IPS-NIHi11 (cell line): ENCODE measurements around the gene OAT.
A peak's percentile ranks its signal among the peaks of the same experiment; 100 is the strongest.
"Not testable (repeated sequence)": the region's sequence is repeated elsewhere in the genome, so short reads cannot be mapped to it uniquely, and the experiment has no call there.

ENCODE experiments used
- DNase-seq: peaks from one replicate; pipeline ENCODE4 v3.0.0; 2012; ENCODE audit warnings: mixed read lengths, low spot score

OAT gene

DNA sequence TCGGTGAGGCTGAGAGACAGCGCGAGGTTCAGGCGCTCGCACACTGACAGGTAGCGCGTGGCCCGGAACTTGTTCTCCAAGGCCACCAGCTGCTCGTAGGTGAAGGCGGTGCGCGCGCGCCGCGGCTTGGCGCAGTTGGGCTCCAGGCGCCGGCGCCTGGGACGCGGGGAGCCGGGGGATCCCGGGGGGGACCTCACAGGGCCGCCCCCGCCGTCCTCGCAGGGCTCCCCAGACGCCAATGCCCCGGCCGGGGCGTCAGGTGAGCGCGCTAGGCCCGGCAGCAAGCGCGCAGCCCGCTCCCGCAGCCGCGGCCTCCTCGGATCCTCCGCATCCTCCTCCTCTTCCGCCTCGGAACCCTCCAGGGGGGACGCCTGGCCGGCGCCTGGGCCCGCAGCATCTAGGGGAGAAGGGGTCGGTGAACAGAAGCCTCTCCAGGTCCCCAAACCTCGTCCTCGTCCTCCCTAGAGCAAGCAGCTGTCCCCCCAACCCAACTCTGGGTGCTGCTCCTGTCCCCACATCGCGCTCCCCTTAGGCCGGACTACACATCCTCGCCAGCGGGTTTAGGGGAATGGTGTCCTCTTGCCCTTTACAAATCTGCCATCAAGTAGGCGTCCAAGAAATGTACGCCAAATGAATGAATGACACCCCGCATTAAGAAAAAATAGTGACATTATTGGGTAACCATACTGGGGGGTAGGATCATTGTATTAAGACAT is 29.2 kb upstream of the OAT start:
- no peak for DNase-seq

DNA sequence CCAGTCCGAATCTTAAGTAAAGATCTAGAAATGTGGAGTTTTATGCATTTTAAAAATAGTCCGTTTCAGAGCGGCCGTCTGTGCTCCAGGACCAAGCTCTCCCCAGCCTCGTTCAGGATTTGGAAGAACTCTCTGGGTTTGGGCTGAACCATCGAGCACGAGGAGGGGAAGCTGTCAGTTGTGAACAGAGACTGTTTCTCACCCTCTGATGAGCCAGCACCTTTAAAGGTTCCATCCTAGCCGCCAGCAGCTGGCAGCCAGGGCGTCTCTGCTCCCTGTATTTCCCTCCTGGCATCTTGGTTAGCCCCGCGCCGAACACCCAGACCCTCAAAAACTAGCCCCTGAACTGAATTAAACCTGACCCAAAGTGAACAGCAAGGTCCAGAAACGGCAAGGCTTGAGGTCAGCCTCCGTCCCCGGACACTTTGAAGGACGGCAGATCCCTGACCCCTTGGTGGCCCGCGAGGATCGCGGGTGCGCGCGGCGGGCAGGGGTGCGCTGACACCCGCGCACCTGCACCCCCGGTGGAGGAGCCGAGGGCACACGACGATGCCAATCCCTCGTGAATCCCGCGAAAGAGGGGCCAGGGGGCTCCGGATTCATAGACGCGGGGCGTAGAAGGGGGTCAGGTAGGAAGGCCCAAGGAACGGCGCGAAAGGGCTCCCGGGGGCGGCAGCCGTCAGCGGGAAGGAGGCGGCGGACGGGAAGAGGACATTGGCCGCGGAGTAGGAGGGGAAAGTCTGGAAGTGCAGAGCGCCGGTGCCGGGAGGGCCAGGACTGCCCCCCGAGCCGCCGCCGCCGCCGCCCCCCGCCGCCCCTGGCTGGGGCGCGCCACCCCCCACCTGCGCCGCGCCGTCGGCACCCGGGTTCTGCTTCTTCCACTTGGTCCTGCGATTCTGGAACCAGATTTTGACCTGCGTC is 28.4 kb upstream of the OAT start:
- peak; percentile 14 for DNase-seq

DNA sequence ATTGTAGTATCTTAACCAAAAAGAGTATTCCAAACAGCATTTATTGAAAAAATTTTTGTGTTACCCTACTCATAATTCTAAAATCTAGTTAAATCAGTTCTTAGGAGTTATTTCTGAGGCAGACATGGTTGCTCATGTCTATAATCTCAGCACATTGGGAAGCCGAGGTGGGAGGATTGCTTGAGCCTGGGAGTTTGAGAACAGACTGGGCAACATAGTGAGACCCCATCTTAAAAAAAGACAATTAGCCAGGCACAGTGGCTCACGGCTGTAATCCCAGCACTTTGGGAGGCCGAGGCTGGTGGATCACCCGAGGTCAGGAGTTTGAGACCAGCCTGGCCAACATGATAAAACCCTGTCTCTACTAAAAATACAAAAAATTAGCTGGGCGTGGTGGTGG is 23.0 kb upstream of the OAT start:
- DNase-seq = not testable (repeated sequence)

DNA sequence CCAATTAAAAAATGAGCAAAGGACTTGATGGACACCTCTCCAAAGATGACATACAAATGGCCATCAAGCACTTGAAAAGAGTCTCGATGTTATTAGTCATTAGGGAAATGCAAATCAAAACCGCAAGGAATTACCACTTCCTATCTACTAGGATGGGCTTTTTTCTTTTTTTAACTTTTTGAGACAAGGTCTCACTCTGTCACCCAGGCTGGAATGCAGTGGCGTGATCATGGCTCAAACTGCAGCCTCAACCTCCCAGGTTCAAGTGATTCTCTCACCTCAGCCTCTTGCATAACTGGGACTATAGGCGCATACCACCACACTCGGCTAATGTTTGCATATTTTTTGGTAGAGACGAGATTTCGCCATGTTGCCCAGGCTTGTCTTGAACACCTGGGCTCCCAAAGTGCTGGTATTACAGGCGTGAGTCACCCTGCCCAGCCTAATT is 17.5 kb upstream of the OAT start:
- no peak for DNase-seq

DNA sequence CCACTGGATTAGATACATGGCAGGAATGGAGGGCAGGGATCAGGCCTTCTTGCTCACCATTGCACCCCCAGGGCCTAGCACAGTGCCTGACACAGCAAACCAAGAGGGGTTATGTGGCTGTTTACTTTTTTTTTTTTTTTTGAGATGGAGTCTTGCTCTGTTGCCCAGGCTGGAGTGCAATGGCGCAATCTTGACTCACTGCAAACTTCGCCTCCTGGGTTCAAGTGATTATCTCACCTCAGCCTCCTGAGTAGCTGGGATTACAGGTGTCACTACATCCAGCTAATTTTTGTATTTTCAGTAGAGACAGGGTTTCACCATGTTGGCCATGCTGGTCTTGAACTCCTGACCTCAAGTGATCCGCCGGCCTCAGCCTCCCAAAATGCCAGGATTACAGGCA is 17.0 kb upstream of the OAT start:
- not testable (repeated sequence) for DNase-seq

DNA sequence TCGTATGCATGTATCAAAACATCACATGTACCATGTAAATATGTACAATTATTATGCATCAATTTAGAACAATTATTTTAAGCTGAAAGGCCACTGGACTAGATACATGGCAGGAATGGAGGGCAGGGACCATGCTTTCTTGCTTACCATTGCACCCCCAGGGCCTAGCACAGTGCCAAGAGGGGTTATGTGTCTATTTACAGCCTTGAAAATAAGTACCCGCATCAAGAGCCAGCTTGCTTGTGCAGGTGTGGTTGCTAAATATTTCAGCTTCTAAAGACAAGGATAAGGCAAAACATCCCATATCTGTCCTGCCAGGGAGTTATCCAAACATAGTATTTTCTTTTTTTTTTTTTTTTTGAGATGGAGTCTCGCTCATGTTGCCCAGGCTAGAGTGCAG is 14.7 kb upstream of the OAT start:
- DNase-seq = no peak

DNA sequence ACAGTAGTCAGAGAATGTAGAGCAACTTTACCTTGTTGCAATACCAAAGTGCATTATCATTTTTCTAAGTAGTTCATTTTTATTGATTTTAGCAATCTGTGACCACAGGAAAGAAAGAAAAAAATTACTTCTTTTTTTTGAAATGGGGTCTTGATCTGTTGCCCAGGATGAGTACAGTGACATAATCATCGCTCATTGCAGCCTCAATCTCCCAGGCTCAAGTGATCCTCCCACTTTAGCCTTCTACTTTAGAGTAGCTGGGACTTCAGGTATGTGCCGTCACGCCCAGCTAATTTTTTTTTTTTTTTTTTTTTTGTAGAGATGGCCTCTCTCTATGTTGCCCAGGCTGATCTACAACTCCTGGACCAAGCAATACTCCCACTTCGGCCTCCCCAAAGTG is 11.4 kb upstream of the OAT start:
- no peak for DNase-seq

DNA sequence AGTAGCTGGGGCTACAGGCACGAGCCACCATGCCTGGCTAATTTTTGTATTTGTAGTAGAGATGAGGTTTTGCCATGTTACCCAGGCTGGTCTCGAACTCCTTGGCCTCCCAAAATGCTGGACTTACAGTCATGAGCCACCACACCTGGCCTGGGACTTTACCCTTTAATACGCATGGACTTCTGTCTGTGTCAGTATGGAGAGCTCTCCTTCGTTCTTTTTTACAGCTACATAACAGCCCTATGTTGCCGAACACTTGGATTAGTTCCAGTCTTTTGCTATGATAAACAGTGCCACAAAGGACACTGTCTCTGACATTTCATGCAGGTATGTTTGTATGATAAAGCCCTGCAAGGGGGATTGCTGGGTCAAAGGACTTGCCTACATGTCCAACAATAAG is 10.9 kb upstream of the OAT start:
- no peak for DNase-seq

DNA sequence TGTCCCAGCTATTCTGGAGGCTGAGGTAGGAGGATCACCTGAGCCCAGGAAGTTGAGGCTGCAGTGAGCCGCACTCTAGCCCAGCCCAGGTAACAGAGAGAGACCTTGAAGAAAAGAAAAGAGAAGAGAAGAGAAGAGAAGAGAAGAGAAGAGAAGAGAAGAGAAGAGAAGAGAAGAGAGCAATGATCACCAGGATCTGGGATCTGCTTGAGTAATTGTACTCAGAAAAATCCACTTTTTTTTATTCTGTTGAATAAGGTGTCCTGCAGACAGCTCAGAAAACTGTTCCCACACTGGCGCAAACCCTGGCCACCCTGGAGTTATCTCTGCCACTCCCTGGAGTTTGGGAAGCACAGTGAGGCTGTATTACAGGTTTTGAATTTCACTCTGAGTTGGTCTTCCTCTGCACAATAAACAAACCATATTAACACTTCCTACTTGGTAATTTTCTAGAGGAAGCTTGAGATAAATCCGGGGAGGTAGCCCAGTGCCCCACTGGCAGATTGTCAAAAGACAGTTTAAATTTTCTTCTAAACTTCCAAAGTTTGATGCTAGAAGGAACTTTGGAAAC is 9.6 kb upstream of the OAT start:
- DNase-seq = no peak

DNA sequence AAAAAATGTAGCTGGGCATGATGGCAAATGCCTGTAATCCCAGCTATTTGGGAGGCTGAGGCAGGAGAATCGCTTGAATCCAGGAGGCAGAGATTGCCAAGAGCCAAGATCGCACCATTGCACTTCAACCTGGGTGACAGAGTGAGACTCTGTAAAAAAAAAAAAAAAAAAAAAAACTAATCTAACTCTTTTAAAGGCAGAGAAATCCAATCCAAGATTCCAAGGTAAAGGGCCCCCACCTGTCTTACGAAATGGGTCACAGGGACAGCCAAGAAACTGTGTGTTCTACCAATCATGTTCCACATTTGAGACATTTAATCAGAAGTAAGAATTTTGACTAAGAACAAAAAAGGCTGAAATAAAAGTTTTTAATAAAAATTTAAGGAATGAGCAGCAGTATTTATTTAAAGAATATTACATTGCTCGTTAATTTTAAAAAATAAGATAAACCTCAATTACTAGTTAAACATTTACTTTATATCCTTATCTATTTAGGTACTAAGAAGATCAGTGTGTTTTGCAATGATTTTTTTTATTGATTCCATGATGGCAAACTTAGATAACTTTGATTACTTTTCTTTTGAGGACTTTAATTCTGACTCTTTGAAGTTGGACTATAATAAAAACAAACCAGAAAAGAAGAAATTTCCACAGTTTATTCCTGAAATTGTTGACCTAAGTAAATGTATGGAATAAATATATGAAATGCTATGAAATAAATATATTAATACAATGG is 6.7 kb upstream of the OAT start:
- no peak for DNase-seq

DNA sequence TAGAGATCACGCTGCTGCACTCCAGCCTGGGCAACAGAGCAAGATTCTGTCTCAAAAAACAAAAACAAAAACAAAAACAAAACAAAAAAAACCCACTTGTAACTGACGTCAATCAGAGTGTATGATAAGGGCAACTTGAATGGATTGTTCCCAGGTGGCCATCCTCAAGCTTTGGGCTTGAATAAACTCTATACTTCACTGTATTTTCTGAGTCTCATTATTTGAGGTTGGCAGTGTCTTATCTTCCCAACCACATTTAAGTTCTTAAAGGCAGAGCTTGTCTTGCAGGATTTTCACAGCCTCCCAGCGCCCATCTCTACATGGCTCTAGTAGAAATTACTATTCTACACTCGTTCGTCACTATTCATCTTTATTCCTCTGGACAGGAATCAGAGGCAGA is 5.1 kb upstream of the OAT start:
- no peak for DNase-seq

DNA sequence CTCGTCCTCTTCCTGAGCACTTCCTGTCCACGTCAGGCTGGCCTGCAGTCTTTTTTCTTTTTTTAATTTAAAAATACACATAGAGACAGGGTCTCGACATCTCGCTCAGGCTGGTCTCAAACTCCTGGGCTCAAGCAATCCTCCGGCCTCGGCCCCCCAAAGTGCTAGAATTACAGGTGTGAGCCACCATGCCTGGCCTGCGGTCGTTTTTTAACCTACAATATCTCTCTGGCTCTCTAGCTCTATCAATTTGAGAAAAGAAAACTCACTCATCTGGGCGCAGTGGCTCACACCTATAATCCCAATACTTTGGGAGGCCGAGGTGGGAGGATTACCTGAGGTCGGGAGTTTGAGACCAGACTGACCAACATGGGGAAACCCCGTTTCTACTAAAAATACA is 4.0 kb upstream of the OAT start:
- DNase-seq = no peak

DNA sequence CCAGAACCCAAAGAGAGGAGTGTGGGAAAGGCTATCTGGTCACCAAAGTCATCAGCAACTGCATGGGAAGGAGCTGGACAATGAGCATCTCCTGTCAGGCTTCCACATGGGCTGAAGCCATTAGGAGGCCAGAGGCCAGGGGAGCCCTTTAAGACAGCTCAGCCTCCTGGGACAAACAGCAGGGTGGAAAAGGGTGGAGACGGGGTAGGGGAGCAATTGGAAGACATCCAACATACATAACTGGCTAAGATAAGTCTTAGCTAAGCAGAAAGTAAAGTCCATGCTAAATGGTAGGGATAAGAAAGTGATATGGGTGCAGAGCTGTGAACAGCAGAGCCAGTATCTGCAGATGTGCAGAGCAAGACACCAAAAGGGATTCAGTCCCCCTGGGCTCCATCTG is 1.5 kb upstream of the OAT start:
- DNase-seq = no peak

DNA sequence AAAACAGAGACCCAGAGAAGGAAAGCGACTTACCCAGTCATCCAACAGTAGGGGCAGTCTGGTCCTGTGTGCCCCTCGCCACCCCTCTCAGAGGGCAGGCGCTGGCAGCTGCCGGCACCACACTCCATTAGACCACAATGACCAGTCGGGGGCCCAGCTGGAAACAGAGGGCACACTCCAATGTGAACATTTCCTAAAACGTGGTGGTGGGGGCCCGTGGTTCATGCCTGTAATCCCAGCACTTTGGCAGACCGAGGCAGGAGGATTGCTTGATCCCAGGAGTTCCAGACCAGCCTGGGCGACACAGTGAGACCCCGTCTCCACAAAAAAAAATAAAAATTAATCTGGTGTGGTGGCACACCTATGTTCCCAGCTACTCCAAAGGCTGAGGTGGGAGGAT is 912 bp upstream of the OAT start:
- DNase-seq = no peak

DNA sequence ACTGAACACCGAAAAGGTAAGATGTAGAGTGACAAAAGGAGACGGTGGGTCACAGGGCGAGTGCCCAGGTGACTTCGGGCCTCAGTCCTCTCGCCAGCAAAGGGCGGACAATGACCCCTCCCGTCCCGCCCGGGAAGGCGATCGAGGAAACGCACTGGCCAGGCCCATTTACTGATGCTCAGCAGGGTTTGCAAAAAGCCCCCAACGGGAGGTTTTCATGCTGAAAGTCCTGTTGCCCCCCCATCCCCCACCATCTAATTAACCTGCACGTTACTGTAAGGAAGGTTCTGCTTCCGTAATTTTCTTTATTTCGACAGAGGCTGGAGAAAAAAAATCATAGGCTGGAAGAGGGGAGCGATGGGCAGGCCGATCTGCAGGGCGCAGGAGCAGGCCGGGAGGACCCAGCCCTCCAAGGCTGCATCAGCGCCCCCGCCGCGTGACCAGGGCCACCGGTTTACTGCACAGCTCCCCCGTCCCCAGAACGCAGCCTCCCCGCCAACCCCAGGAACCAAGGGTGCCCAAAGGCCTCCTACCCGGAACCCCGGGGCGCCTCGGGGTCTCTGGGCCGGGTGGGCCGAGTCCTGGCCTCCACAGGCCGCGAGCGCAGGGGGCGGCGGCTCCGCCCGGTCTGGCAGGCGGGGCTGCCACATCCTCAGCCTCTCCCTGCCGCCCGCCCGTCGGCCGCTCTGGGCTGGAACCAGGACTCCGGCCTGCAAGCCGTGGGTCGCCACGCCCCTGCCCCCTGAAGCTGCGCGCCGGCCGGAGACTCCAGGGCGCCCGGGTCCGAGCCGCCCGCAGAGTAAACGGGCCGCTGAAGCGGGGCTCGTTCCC is 613 bp downstream of the OAT start:
- peak; percentile 70 for DNase-seq

DNA sequence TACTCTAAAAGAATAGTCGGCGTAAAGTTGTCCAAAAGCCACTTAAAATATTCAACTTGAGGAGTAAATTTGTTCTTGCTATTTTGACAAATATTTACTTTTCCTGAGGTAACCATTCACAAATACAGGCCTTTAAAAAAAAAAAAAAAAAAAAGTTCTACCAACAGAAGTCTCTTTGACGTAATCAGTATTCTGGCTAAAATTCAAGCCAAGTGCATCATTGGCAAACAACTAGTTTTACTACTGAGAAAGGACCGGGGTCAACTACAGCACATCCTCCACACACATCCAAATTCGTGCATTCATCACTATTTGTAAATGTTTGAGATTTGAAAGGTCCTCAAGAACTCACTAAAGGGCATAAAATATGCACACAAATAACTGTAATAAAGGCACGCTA is 2.0 kb downstream of the OAT start:
- DNase-seq = no peak

DNA sequence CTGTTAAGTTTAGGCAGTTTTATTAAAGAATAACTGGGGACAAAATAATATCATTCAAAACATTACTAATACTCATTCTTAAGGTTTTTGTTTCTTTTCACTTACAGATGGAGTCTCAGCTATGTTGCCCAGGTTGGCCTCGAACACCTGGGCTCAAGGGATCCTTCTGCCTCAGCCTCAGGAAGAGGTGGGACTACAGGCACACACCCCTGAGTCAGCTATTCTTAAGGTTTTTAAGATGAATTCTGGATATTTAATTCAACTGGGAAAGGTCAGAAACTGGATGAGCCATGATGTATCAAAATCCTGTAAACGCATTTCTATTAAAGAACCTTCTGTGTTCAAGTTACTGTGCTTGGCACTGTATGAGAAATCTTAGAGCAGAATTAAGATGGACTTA is 3.5 kb downstream of the OAT start:
- DNase-seq = no peak

DNA sequence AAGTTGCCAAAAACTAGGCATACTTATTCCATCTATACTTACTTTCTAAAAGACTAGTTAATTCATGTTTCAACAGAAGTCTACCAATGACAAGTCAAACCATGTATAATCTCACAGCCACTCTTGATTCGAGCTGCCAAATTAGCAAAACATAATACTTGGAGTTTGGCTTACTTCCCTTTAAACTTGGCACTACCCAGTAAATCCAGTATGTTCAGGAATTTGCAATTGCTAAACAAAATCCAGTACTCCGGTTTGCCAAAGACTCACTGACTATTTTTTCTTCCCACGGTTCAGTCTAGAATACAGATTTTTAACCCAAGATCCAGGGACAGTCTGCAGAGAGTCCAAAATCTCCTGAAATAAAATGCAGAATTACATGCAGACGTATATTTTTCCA is 4.6 kb downstream of the OAT start:
- DNase-seq = no peak

DNA sequence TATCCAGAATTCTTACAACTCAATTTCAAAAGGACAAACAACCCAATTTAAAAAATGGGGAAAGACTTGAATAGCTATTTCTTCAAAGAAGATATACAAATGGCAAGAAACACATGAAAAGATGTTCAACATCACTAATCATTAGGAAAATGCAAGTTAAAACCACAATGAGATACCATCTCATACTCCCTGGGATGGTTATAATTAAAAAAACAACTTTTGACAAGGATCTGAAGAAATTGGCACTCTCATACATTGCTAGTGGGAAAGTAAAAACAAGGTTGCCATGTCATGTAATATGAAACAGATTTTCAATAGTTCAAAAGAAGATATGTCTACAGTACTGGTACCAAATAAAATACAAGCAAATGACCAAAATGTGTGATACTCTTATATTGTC is 9.0 kb downstream of the OAT start:
- no peak for DNase-seq

DNA sequence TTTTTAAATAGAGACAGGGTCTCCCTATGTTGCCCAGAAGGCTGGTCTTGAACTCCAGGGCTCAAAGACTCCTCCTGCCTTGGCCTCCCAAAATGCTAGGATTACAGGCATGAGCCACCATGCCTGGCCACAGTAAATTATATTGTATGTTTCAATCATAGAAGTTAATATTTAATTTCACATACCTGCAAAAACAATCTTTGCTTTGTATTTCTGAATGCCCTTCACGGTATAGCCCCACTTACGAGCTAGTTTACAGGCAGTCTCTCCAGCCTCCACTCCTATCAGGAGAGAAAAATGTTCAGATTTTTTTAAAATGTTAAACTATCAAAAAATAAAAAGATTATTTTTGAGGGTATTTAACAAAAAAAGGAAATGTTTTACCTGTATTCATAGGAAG is 10.4 kb downstream of the OAT start:
- no peak for DNase-seq

DNA sequence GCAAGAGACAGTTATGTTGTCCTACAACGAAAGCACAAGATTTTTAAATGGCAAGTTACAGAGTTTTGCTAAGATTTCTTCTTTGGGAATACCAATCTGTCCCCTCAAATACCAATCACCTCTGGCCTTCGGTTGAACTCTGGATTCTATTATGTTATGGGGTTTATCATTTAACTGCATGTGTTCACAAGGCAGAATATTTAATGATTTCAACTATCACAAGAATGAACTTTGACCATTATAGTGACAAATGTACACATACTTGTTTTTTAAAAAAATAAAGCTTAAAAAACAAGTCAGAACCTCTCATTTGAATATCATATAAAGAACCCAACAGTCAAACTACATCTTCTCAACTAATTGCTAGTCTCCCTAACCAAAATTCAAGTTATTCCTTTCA is 11.3 kb downstream of the OAT start:
- no peak for DNase-seq

DNA sequence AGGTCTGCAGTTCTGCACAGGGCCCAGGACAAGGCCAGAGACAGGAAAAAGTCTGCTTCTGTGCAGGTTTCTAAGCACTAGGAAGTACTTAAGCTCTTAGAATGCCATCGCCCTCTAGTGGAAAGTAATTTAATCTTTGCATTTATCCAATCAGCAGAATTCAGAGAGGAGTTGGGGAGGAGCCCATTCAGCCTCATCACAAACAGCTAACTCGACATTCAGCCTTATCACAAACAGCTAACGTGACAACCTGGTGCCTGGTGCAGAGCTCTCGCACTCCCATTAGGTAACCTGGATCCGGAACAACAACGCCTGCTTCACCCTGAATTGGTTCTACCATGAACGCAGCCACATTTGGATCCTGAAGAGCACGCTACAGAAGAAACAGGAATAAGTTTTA is 15.2 kb downstream of the OAT start:
- peak; percentile 84 for DNase-seq
